HepG2 (cell line): ENCODE measurements around the gene GREM2. TPM values are rescaled to one million over a fixed set of nuclear protein-coding genes. Genes with fewer than 3 reads are reported as not detected.

Source experiments
- ATAC-seq: fragments of 200-7000 bp; cut with Tn5 transposase; 3 replicates; pipeline ENCODE4 v1.9.1; 2020; ENCODE audit warnings: mild to moderate bottlenecking, moderate library complexity
- BruUV-seq: library from RNA; stranded (reverse); fragments of 400-500 nt; replicated peaks from 2 replicates; lab custom pipeline; 2021; lab: Mats Ljungman, UMichigan
- CTCF ChIA-PET: fragments of 300-600 bp; formaldehyde crosslinking; extraction: SDS; loops from one replicate; lab custom pipeline; 2021; ENCODE audit warnings: low total read pairs, inconsistent platforms, low intra/inter-chr PET ratio; lab: Yijun Ruan, JAX
- POLR2A ChIA-PET: fragments of 350-600 bp; sonication (Branson Sonifier 250); formaldehyde crosslinking; loops from one replicate; lab custom pipeline; 2020; ENCODE audit warnings: antibody characterized with exemption, inconsistent platforms; lab: Yijun Ruan, JAX
- DNase-seq: peaks from one replicate; pipeline ENCODE4 v3.0.0-alpha.2; 2015; ENCODE audit warnings: low spot score
- FAIRE-seq: peaks from 3 replicates; lab custom pipeline; 2011; peaks lifted over from hg19 to GRCh38; lab: Jason Lieb, UNC
- H2AFZ ChIP-seq: one replicate; pipeline ENCODE4 v1.6.1; 2011; ENCODE audit warnings: low read length, inconsistent platforms
- H3K27ac ChIP-seq: fragments of 300-600 bp; 3 replicates; pipeline ENCODE4 v1.8.0; 2011; ENCODE audit warnings: mixed run types, mild to moderate bottlenecking, mixed read lengths, low read length, inconsistent platforms; ENCODE audit not compliant: insufficient read depth; ENCODE audit errors: extremely low read length
- H3K27me3 ChIP-seq, 2 experiments: fragments of 200-600 bp in 1 of 2; 2 replicates in 1 of 2; 3 replicates in 1 of 2; pipeline versions ENCODE4 v1.6.0 to v1.8.0; 2011; ENCODE audit warnings: low read length in 2 of 2, mild to moderate bottlenecking in 2 of 2, moderate library complexity in 2 of 2, inconsistent platforms in 1 of 2; ENCODE audit not compliant: insufficient read depth in 2 of 2, control insufficient read depth in 1 of 2
- H3K36me3 ChIP-seq, 2 experiments: fragments of 200-600 bp in 1 of 2; replicated peaks in 1 of 2; 2 replicates in 1 of 2; 3 replicates in 1 of 2; pipeline versions ENCODE4 v1.5.1 to v1.8.0; 2011; ENCODE audit warnings: low read length in 2 of 2, inconsistent platforms in 1 of 2; ENCODE audit not compliant: insufficient read depth in 2 of 2, control insufficient read depth in 1 of 2
- H3K4me1 ChIP-seq: 2 replicates; pipeline ENCODE4 v1.5.1; 2012; ENCODE audit warnings: low read length, inconsistent platforms; ENCODE audit not compliant: insufficient read depth
- H3K4me2 ChIP-seq: 2 replicates; pipeline ENCODE4 v1.6.0; 2011; ENCODE audit warnings: low read depth, low read length, inconsistent platforms
- H3K4me3 ChIP-seq, 3 experiments: fragments of 200-600 bp in 1 of 3; sonication (generic), shearing (Covaris generic) in 1 of 3; replicated peaks in 1 of 3; 2 replicates each; pipeline ENCODE4 v1.5.1; 2011 to 2016; ENCODE audit warnings: low read length in 3 of 3, inconsistent platforms in 2 of 3, low read depth in 2 of 3, mild to moderate bottlenecking in 2 of 3, control low read depth in 1 of 3, mixed read lengths in 1 of 3; ENCODE audit not compliant: insufficient read depth in 1 of 3
- H3K79me2 ChIP-seq: one replicate; pipeline ENCODE4 v1.6.1; 2011; ENCODE audit warnings: low read length, inconsistent platforms; ENCODE audit not compliant: insufficient read depth
- H3K9ac ChIP-seq: 2 replicates; pipeline ENCODE4 v1.6.0; 2011; ENCODE audit warnings: mild to moderate bottlenecking, low read depth, low read length, inconsistent platforms; ENCODE audit not compliant: insufficient read depth
- H3K9me3 ChIP-seq: 2 replicates; pipeline ENCODE4 v1.5.1; 2012; ENCODE audit warnings: mild to moderate bottlenecking, low read length
- H4K20me1 ChIP-seq: 2 replicates; pipeline ENCODE4 v1.6.0; 2011; ENCODE audit warnings: inconsistent platforms, mild to moderate bottlenecking, low read length, moderate library complexity; ENCODE audit not compliant: insufficient read depth
- CREB1 ChIP-seq, 2 experiments: fragments of 450-650 bp in 1 of 2; IDR thresholded peaks; 2 replicates each; pipeline ENCODE4 v1.6.1; 2016 to 2017; ENCODE audit warnings: control low read depth in 1 of 2, mild to moderate bottlenecking in 1 of 2, missing compliant biosample characterization in 1 of 2, missing genetic modification characterization in 1 of 2
- MBD4 ChIP-seq: IDR thresholded peaks from 2 replicates; pipeline ENCODE4 v1.6.1; 2012; ENCODE audit warnings: low read length, inconsistent platforms, borderline replicate concordance
- NFE2 ChIP-seq: sonication (generic); formaldehyde crosslinking; IDR thresholded peaks from 2 replicates; pipeline ENCODE4 v1.4.0; 2020; ENCODE audit warnings: missing genetic modification reagents
- SMYD3 ChIP-seq: sonication (generic); formaldehyde crosslinking; IDR thresholded peaks from 2 replicates; pipeline ENCODE4 v1.8.1; 2023; ENCODE audit warnings: mild to moderate bottlenecking, missing genetic modification reagents
- SOX5 ChIP-seq: IDR thresholded peaks from 2 replicates; pipeline ENCODE4 v1.6.1; 2016; ENCODE audit warnings: borderline replicate concordance
- ZNF337 ChIP-seq: sonication (generic); formaldehyde crosslinking; IDR thresholded peaks from 2 replicates; pipeline ENCODE4 v1.5.1; 2020; ENCODE audit warnings: missing genetic modification reagents, low read depth, mild to moderate bottlenecking, borderline replicate concordance
- ZNF816 ChIP-seq: sonication (generic); formaldehyde crosslinking; IDR thresholded peaks from 2 replicates; pipeline ENCODE4 v1.8.0; 2022; ENCODE audit warnings: missing genetic modification reagents, mild to moderate bottlenecking, borderline replicate concordance
- WGBS: methylation state at CpG from one replicate; pipeline ENCODE4 v1.1.6; 2017; ENCODE audit warnings: low lambda C conversion rate; 5-methylcytosine and 5-hydroxymethylcytosine counted together
- in situ Hi-C: cut with HindIII; loops from 2 replicates; pipeline ENCODE4 v1.10.0; 2017; ENCODE audit warnings: low pct_unique_long_range_greater_than_20kb; ENCODE audit not compliant: extremely low pct_ligation_motif_present
- intact Hi-C: fragments of 100-400 bp; cut with micrococcal nuclease; formaldehyde crosslinking; loops from one replicate; pipeline ENCODE4 v1.10.0; 2022; ENCODE audit not compliant: unreplicated experiment
- polyA plus RNA-seq, 8 experiments: library from polyadenylated mRNA; depleted of rRNA in 3 of 8; stranded (reverse) in 7 of 8; unstranded in 1 of 8; fragments of >200 nt; fragmentation: Illumina TruSeq in 4 of 8; extraction: Trizol in 4 of 8; gene quantifications; 2 replicates each; pipeline versions ENCODE4 v1.2.1 to v1.2.3, GENCODE V29; 2011 to 2016; ENCODE audit warnings: low read depth in 4 of 8, missing spikeins in 1 of 8, mixed read lengths in 1 of 8; ENCODE audit not compliant: insufficient read depth in 1 of 8
- total RNA-seq, 5 experiments: library from RNA; depleted of rRNA; stranded (reverse); fragments of >200 nt; fragmentation: Illumina TruSeq; extraction: Trizol; gene quantifications; 2 replicates each; pipeline ENCODE4 v1.2.3, GENCODE V29; 2016; ENCODE audit warnings: low read depth in 1 of 5
- TF ChIP-seq, protein P1 (sequence below): sonication (generic); formaldehyde crosslinking; IDR thresholded peaks from 2 replicates; pipeline ENCODE4 v1.4.0; 2020; ENCODE audit warnings: low read depth, mild to moderate bottlenecking, missing genetic modification reagents
- TF ChIP-seq, protein P2 (sequence below): IDR thresholded peaks from 2 replicates; pipeline ENCODE4 v1.6.1; 2018; ENCODE audit warnings: missing genetic modification reagents, mild to moderate bottlenecking, missing compliant biosample characterization
- TF ChIP-seq, protein P3 (sequence below): sonication (generic); formaldehyde crosslinking; conservative IDR thresholded peaks from 2 replicates; pipeline ENCODE4 v1.8.0; 2022; ENCODE audit warnings: missing genetic modification reagents

Gene GREM2
- total and polyA plus RNA-seq, 2 of the 13 experiments (the other 11 are each of a cell fraction or from before 2014, with no cell fraction given) = 0.07 TPM; not detected in 1

DNA sequence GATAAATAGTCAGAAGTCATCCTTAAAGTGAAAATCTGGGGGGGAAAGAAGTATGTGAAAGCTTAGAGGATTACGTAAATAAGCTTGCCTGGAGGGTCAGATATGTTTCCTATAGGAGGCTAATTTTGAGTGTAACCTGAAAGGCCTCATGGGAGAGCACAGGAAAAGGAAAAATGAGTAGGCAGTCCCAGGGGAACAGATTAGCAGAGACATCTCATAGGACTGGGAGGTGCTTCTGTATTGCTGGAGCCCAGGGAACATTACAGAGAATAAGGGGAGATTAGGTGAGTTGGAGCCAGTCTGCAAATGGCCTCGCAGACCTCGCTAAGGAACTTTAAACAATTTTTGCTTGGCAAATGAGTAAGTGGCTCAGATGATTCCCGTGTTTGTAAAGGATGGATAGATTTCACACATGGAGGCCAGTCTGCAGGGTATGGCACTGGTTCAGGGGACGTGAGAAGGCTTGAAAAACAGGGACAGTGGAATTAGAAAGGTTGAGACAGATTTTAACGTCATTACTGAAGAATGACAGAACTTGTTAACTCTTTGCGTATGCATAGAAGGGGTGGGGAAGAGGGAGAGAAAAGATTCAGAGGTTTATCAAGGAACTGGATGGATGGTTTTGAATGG is 149.1 kb downstream of the GREM2 start:
- Histone ChIP-seq H3K9ac (no peak overlapping the region), H3K27ac (no peak overlapping the region), H3K9me3 (no peaks in the 10 kb centered on the region), H3K4me1 (peaks cover 6% of the 10 kb centered on the region; the same call in 1 of the 2 replicates), H3K79me2 (no peaks in the 10 kb centered on the region), H2AFZ (no peak overlapping the region), H3K4me3 (no peak overlapping the region), H3K4me2 (no peak overlapping the region), H3K36me3 (no peaks in the 10 kb centered on the region), H3K27me3 (no peaks in the 10 kb centered on the region), H4K20me1 (no peaks in the 10 kb centered on the region)
- in situ Hi-C loops = no loop called here
- DNase-seq (no peak), FAIRE-seq (no peak), ATAC-seq (no peak)
- no TSS peak for BruUV-seq
- WGBS = 32% methylated on average over 7 of the region's 7 CpGs
- ChIA-PET POLR2A (no interaction called here), CTCF (no interaction called here)
- intact Hi-C loops = no loop called here
- TF ChIP-seq ZNF816 (no peak), MBD4 (no peak), NFE2 (CRISPR knock-in tag) (no peak), ZNF337 (no peak), CREB1 (IDR thresholded peaks at IDR 0.05) (no peak), CREB1 (CRISPR knock-in tag; IDR thresholded peaks at IDR 0.05) (no peak), SOX5 (CRISPR knock-in tag) (no peak), SMYD3 (CRISPR knock-in tag) (no peak)
- TF ChIP-seq, protein P1, sequence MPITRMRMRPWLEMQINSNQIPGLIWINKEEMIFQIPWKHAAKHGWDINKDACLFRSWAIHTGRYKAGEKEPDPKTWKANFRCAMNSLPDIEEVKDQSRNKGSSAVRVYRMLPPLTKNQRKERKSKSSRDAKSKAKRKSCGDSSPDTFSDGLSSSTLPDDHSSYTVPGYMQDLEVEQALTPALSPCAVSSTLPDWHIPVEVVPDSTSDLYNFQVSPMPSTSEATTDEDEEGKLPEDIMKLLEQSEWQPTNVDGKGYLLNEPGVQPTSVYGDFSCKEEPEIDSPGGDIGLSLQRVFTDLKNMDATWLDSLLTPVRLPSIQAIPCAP (CRISPR knock-in tag) = no peak
- TF ChIP-seq, protein P2, sequence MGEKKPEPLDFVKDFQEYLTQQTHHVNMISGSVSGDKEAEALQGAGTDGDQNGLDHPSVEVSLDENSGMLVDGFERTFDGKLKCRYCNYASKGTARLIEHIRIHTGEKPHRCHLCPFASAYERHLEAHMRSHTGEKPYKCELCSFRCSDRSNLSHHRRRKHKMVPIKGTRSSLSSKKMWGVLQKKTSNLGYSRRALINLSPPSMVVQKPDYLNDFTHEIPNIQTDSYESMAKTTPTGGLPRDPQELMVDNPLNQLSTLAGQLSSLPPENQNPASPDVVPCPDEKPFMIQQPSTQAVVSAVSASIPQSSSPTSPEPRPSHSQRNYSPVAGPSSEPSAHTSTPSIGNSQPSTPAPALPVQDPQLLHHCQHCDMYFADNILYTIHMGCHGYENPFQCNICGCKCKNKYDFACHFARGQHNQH (CRISPR knock-in tag) = no peak
- TF ChIP-seq, protein P3, sequence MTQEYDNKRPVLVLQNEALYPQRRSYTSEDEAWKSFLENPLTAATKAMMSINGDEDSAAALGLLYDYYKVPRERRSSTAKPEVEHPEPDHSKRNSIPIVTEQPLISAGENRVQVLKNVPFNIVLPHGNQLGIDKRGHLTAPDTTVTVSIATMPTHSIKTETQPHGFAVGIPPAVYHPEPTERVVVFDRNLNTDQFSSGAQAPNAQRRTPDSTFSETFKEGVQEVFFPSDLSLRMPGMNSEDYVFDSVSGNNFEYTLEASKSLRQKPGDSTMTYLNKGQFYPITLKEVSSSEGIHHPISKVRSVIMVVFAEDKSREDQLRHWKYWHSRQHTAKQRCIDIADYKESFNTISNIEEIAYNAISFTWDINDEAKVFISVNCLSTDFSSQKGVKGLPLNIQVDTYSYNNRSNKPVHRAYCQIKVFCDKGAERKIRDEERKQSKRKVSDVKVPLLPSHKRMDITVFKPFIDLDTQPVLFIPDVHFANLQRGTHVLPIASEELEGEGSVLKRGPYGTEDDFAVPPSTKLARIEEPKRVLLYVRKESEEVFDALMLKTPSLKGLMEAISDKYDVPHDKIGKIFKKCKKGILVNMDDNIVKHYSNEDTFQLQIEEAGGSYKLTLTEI = no peak
